T47D (cell line): ENCODE measurements around the gene ZNF626.

Experiments
- DNase-seq, 2 experiments: peaks; one replicate each; pipeline versions ENCODE4 v3.0.0 to v3.0.0-alpha.2; 2011 to 2012; ENCODE audit warnings: low read depth in 1 of 2, low spot score in 1 of 2
- JUND ChIP-seq: IDR thresholded peaks from 2 replicates; pipeline ENCODE4 v1.6.1; 2012; ENCODE audit warnings: low read depth
- in situ Hi-C: cut with HindIII; loops from 2 replicates; pipeline ENCODE4 v1.10.0; 2016; ENCODE audit warnings: low sequenced_read_pairs, low pct_unique_long_range_greater_than_20kb

ZNF626 gene

DNA sequence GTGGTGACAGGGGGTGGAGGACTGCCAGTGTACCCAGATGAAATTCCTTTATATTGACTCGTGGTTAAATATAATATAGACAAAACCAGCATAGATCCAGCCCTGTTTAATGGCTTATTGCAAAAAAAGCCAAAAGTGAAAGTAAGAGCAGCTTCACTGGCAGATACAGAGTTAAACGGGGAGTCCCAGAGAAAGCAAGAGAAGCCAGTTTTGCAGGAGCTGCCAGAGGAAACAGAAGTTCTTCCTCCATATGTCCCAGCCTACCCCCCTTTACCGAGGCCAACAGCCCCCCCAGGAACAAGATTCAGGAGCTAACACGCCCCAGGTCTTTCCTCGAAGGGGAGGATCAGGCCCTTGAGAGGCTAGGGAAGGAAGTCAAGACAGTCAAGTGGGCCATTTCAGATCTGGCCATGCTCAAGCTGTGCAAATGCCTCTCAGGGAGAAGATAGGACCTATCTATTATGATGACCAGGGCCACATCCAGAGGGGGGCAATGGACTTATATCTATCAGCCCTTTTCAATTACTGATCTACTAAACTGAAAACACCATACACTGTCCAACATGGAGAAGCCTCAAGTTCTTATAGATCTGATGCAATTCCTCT, 48.6 kb downstream of the ZNF626 start:
- no peak for TF ChIP-seq JUND
- DNase-seq, result peak in 1 of 2 experiments; percentile 46
- in situ Hi-C loops, result no loop called here

DNA sequence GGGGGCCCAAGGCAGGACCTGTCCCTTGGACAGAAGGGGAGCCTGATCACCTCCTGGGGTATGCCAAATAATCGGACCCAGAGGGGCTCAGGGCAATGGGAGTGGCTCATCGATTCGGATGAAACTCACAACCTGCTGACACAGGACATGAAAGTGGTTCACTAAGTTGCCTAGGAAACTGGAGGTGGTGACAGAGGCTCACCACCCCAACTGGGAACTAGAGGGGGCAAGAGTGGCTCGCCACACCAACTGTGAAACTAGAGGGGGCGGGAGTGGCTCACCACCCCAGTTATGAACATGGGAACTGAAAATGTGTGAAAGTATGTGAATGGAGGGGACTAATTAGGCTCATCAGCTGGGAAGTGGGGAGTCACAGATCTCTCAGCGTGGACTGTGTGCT, 49.5 kb downstream of the ZNF626 start:
- no peak for DNase-seq
- TF ChIP-seq JUND, result no peak
- in situ Hi-C loops, result no loop called here

DNA sequence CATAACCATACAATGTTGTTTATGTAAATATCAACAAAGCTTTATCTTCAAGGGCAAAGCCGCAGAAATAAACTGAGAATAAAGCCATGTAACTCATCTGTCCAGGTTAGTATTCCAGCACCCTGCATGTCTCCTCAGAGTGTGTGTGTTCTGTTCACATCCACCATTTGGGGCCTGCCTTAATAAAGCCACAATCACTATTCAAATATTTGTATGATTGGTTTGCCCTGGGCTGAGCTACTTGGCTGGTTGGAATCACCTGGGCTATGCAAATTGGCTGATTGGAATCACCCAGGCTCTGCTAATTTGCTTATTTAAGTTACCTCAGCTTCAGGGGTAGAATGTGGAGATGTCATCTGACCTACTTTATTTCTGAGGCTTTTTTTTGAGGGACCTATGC, 53.4 kb downstream of the ZNF626 start:
- in situ Hi-C loops, result no loop called here
- no peak for TF ChIP-seq JUND
- peak in 1 of 2 experiments; percentile 82 for DNase-seq
